ENCODE data around the gene ST8SIA6.

GRCh38 chr10:17343118-17343517 lies 111.3 kb downstream of the ST8SIA6 start:
- TF ChIP-seq CTCF (IDR thresholded peaks at IDR 0.05) (no peak), POLR2A (IDR thresholded peaks at IDR 0.05) (no peak)
